H1 (cell line): Measurements from ENCODE around the gene ALAS1. TPM values are rescaled to one million over a fixed set of nuclear protein-coding genes. Genes with fewer than 3 reads are reported as not detected.
A peak's percentile ranks its signal among the peaks of the same experiment; 100 is the strongest.

Source experiments
- CHD2 ChIP-seq: IDR thresholded peaks from 2 replicates; pipeline ENCODE4 v1.6.1; 2012; ENCODE audit warnings: low read length, improper control_type of control experiment
- CREB1 ChIP-seq: IDR thresholded peaks from 2 replicates; pipeline ENCODE4 v1.6.1; 2012; ENCODE audit warnings: inconsistent platforms
- CTBP2 ChIP-seq: IDR thresholded peaks from 2 replicates; pipeline ENCODE4 v1.7.0; 2011; ENCODE audit warnings: borderline replicate concordance, mild to moderate bottlenecking, moderate library complexity, mixed read lengths, low read length; ENCODE audit not compliant: insufficient read depth, insufficient read length
- EP300 ChIP-seq, 2 experiments: IDR thresholded peaks; 1 replicate in 1 of 2; 2 replicates in 1 of 2; pipeline ENCODE4 v1.6.1; 2011 to 2012; ENCODE audit warnings: low read depth in 2 of 2, low read length in 2 of 2, mild to moderate bottlenecking in 2 of 2, borderline replicate concordance in 1 of 2, inconsistent platforms in 1 of 2, moderate library complexity in 1 of 2
- FOSL1 ChIP-seq: IDR thresholded peaks from 2 replicates; pipeline ENCODE4 v1.6.1; 2011; ENCODE audit warnings: mild to moderate bottlenecking, low read depth, low read length, moderate library complexity; ENCODE audit not compliant: insufficient read depth
- PHF8 ChIP-seq: fragments of 200-600 bp; sonication (generic); conservative IDR thresholded peaks from 2 replicates; pipeline ENCODE4 v1.7.1; 2012; ENCODE audit warnings: low read depth, mild to moderate bottlenecking, inconsistent platforms, low read length, moderate library complexity
- POLR2AphosphoS5 ChIP-seq: IDR thresholded peaks from 2 replicates; pipeline ENCODE4 v1.6.1; 2011; ENCODE audit warnings: low read depth, low read length
- SIN3A ChIP-seq, 2 experiments: IDR thresholded peaks in 1 of 2; conservative IDR thresholded peaks in 1 of 2; 2 replicates each; pipeline ENCODE4 v1.6.1; 2011 to 2012; ENCODE audit warnings: low read length in 2 of 2, improper control_type of control experiment in 1 of 2, low read depth in 1 of 2, mild to moderate bottlenecking in 1 of 2
- SRF ChIP-seq: IDR thresholded peaks from 2 replicates; pipeline ENCODE4 v1.6.1; 2011; ENCODE audit warnings: mild to moderate bottlenecking, low read depth, low read length, moderate library complexity
- polyA plus RNA-seq, 7 experiments: library from polyadenylated mRNA; depleted of rRNA in 3 of 7; stranded (reverse) in 5 of 7; unstranded in 2 of 7; fragments of >200 nt in 5 of 7; fragments of 200-250 nt in 2 of 7; gene quantifications; 1 replicate in 5 of 7; 2 replicates in 1 of 7; 4 replicates in 1 of 7; pipeline versions ENCODE4 v1.2.1 to v1.2.3, GENCODE V29; 2011 to 2013; ENCODE audit warnings: missing spikeins in 2 of 7, mixed read lengths in 2 of 7
- total RNA-seq: library from RNA; stranded (reverse); fragmentation: NEBNext Ultra II Directional; extraction: Animal tissue kit (Norgen Biotek cat#: 25700); gene quantifications from 2 replicates; pipeline ENCODE4 v1.2.1, GENCODE V29; 2021
- TF ChIP-seq, protein P1 (sequence below): fragments of 300-600 bp; sonication (generic); IDR thresholded peaks from 2 replicates; pipeline ENCODE4 v1.7.1; 2012; ENCODE audit warnings: low read length, moderate library complexity, mild to moderate bottlenecking, inconsistent platforms; ENCODE audit not compliant: insufficient replicate concordance

ALAS1 gene
- total and polyA plus RNA-seq, 2 of the 8 experiments (the other 6 are each of a cell fraction or from before 2014, with no cell fraction given) = 45.9 to 84.4 TPM

DNA sequence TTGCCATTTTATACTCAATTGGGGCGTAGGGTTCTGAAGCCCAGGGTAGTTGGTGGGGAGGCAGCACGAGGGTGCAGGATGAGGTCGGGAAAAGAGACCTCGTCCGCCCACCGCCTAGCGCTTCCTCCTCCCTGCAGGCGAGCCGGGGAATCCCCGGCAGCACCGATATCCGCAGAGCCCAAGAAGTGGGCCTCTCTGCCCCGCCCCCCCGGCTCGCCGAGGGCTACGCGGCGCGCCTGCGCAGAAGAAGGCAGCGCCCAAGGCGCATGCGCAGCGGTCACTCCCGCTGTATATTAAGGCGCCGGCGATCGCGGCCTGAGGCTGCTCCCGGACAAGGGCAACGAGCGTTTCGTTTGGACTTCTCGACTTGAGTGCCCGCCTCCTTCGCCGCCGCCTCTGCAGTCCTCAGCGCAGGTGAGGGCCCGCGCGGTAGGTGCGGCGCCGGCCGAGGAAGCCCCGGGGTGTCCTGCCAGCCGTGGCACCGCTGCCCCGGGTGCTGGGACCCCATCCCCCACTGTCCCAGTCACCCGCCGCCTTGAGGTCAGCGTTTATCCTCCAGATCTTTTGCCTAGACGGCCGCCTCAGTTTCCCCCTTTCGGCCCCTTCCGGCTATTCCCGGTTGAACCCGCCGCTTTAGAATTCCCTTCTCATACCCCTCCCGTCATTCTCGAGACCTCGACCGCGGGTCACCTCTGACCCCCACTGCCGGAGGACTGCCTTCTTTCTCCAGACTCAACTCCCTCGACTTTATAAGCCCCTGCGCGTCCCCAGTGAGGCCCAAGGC is at the start of gene ALAS1 (continued):
- TF ChIP-seq, protein P1, sequence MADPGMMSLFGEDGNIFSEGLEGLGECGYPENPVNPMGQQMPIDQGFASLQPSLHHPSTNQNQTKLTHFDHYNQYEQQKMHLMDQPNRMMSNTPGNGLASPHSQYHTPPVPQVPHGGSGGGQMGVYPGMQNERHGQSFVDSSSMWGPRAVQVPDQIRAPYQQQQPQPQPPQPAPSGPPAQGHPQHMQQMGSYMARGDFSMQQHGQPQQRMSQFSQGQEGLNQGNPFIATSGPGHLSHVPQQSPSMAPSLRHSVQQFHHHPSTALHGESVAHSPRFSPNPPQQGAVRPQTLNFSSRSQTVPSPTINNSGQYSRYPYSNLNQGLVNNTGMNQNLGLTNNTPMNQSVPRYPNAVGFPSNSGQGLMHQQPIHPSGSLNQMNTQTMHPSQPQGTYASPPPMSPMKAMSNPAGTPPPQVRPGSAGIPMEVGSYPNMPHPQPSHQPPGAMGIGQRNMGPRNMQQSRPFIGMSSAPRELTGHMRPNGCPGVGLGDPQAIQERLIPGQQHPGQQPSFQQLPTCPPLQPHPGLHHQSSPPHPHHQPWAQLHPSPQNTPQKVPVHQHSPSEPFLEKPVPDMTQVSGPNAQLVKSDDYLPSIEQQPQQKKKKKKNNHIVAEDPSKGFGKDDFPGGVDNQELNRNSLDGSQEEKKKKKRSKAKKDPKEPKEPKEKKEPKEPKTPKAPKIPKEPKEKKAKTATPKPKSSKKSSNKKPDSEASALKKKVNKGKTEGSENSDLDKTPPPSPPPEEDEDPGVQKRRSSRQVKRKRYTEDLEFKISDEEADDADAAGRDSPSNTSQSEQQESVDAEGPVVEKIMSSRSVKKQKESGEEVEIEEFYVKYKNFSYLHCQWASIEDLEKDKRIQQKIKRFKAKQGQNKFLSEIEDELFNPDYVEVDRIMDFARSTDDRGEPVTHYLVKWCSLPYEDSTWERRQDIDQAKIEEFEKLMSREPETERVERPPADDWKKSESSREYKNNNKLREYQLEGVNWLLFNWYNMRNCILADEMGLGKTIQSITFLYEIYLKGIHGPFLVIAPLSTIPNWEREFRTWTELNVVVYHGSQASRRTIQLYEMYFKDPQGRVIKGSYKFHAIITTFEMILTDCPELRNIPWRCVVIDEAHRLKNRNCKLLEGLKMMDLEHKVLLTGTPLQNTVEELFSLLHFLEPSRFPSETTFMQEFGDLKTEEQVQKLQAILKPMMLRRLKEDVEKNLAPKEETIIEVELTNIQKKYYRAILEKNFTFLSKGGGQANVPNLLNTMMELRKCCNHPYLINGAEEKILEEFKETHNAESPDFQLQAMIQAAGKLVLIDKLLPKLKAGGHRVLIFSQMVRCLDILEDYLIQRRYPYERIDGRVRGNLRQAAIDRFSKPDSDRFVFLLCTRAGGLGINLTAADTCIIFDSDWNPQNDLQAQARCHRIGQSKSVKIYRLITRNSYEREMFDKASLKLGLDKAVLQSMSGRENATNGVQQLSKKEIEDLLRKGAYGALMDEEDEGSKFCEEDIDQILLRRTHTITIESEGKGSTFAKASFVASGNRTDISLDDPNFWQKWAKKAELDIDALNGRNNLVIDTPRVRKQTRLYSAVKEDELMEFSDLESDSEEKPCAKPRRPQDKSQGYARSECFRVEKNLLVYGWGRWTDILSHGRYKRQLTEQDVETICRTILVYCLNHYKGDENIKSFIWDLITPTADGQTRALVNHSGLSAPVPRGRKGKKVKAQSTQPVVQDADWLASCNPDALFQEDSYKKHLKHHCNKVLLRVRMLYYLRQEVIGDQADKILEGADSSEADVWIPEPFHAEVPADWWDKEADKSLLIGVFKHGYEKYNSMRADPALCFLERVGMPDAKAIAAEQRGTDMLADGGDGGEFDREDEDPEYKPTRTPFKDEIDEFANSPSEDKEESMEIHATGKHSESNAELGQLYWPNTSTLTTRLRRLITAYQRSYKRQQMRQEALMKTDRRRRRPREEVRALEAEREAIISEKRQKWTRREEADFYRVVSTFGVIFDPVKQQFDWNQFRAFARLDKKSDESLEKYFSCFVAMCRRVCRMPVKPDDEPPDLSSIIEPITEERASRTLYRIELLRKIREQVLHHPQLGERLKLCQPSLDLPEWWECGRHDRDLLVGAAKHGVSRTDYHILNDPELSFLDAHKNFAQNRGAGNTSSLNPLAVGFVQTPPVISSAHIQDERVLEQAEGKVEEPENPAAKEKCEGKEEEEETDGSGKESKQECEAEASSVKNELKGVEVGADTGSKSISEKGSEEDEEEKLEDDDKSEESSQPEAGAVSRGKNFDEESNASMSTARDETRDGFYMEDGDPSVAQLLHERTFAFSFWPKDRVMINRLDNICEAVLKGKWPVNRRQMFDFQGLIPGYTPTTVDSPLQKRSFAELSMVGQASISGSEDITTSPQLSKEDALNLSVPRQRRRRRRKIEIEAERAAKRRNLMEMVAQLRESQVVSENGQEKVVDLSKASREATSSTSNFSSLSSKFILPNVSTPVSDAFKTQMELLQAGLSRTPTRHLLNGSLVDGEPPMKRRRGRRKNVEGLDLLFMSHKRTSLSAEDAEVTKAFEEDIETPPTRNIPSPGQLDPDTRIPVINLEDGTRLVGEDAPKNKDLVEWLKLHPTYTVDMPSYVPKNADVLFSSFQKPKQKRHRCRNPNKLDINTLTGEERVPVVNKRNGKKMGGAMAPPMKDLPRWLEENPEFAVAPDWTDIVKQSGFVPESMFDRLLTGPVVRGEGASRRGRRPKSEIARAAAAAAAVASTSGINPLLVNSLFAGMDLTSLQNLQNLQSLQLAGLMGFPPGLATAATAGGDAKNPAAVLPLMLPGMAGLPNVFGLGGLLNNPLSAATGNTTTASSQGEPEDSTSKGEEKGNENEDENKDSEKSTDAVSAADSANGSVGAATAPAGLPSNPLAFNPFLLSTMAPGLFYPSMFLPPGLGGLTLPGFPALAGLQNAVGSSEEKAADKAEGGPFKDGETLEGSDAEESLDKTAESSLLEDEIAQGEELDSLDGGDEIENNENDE = no peak
- no peak for TF ChIP-seq SRF
- peak; percentile 15 to 49; a peak in 1 of 4 replicates for TF ChIP-seq SIN3A (conservative IDR thresholded peaks at IDR 0.05 in 1 of 2, IDR thresholded peaks at IDR 0.05 in 1 of 2; ENCODE audit: low read depth in 1 of 2, low read length in 2 of 2)
- TF ChIP-seq CHD2 = peak; percentile 56
- TF ChIP-seq POLR2AphosphoS5 = peak; percentile 85
- no peak for TF ChIP-seq EP300 (IDR thresholded peaks at IDR 0.05; ENCODE audit: borderline replicate concordance in 1 of 2, low read depth in 2 of 2, low read length in 2 of 2)
- TF ChIP-seq CTBP2 = no peak
- 0 out of 2 replicates have a peak, but pooled peaks have one; percentile 30 for TF ChIP-seq CREB1
- peak; percentile 79 for TF ChIP-seq PHF8
- no peak for TF ChIP-seq FOSL1
